Activated naive CD8-positive, alpha-beta T cell treated with anti-CD3 and anti-CD28 coated beads, Interleukin-2, amount 10 ng/mL, durations not matched to agents 7 days and 5 days (primary cell): ENCODE measurements around the gene SIRPB2. TPM values are rescaled to one million over a fixed set of nuclear protein-coding genes. Genes with fewer than 3 reads are reported as not detected.

ENCODE experiments used
- ATAC-seq: fragments of 150-1000 bp; cut with Tn5 transposase; one replicate; pipeline ENCODE4 v1.10.0; 2021; ENCODE audit warnings: low read depth, moderate library complexity
- POLR2A ChIA-PET: fragments of 350-600 bp; sonication (Branson Sonifier 250); formaldehyde crosslinking; loops from one replicate; lab custom pipeline; 2021; ENCODE audit warnings: antibody characterized with exemption; lab: Charles Lee
- DNase-seq: peaks from one replicate; pipeline ENCODE4 v3.0.0; 2021
- H3K27ac Mint-ChIP-seq: one replicate; pipeline ENCODE4 v1.8.0; 2022; ENCODE audit warnings: mild to moderate bottlenecking, mixed read lengths
- H3K27me3 Mint-ChIP-seq: one replicate; pipeline ENCODE4 v1.8.0; 2022; ENCODE audit warnings: mild to moderate bottlenecking, moderate library complexity, mixed read lengths
- H3K36me3 Mint-ChIP-seq: one replicate; pipeline ENCODE4 v1.8.0; 2021; ENCODE audit warnings: mild to moderate bottlenecking, mixed read lengths
- H3K4me1 Mint-ChIP-seq: one replicate; pipeline ENCODE4 v1.8.0; 2021; ENCODE audit warnings: mixed read lengths
- H3K4me3 Mint-ChIP-seq: one replicate; pipeline ENCODE4 v1.8.0; 2022; ENCODE audit warnings: mild to moderate bottlenecking, moderate library complexity, mixed read lengths
- H3K9me3 Mint-ChIP-seq: one replicate; pipeline ENCODE4 v1.8.0; 2021; ENCODE audit warnings: mixed read lengths
- total RNA-seq, 2 experiments: library from RNA; stranded (reverse); gene quantifications; one replicate each; pipeline ENCODE4 v1.2.3, GENCODE V29; 2021

The SIRPB2 gene
- total RNA-seq, 2 experiments from 2014 or later, result not detected

DNA sequence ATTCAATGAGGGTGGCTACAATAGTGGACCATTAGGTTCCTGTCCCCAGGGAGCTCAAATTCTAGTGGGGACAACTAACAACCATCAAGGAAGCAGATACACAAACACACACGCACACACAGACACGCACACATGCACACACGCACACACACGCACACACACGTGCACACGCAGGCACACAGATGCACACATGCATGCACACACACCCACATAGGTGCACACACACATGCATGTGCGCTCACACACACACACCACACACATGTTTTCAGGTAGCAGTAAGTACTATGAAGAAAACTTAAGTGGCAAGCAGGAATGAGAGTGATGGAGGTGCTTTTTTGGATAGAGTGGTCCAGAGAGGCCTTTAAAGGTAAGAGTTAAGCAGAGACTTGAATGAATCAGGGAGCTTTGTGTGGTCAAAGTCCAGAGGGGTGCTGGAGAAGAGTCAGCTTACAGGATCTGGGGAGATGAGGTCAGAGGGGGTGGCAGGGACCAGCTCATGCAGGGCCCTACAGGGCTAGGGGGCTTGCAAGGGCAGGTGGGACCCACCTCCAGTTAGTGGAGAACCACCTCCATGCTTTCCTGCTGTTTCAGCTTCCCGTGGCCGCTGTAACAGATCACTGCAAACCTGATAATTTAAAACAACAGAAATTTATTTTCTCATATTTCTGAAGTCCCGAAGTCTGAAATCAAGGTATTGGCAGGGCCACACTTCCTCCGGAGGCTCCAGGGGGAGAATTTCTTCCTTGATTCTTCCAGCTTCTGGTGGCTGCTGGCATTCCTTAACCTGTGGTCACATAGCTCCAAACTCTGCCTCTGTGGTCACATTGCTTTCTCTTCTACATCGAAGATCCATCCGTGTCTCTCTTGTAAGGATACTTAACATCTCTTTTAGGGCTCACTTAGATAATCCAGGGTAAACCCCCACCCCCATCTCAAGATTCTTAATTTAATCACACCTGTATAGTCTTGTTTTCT is 17.7 kb downstream of the SIRPB2 start:
- Mint-ChIP-seq H3K9me3 (no peaks in the 10 kb centered on the region), H3K4me3 (no peak overlapping the region), H3K4me1 (peaks cover under 1% of the 10 kb centered on the region), H3K27ac (no peak overlapping the region), H3K27me3 (peaks cover 5% of the 10 kb centered on the region), H3K36me3 (no peaks in the 10 kb centered on the region)
- POLR2A ChIA-PET, result no interaction called here
- ATAC-seq (no peak), DNase-seq (no peak)

DNA sequence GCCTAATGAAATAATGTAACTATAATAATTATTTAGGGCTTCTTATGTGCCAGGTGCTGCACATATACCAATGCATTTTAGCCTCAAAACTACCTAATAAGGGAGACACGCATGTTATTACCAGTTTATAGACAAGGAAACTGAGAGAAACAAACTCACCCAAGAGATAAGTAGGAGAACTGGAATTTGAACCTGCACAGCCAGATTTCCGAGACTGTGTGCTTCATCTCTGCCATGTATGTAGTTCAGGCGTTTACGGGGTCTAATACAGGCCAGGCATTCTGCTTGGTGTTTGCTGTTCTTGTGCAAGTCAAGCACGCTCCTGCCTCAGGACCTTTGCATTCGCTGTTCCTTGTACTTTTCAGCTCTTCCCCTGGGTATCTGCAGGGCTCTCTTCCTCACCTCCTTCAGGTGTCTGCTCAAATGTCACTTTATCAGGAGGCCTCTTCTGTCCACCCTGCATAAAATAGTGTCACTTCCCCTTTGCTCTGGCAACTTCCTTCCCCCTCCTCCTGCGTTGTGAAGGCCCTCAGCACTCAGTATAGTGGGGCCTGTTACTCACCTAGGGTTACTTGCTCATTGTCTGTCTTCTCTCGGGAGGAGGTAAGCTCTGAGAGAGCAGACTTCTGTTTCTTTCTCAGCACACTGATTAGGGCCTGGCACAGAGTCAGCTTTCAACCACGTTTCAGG is 18.5 kb downstream of the SIRPB2 start:
- POLR2A ChIA-PET, result no interaction called here
- peaks cover under 1% of the 10 kb centered on the region for H3K36me3 Mint-ChIP-seq
- H3K27ac Mint-ChIP-seq, result no peak overlapping the region
- ATAC-seq (no peak), DNase-seq (no peak)
- H3K4me3 Mint-ChIP-seq, result no peak overlapping the region
- no peaks in the 10 kb centered on the region for H3K9me3 Mint-ChIP-seq
- H3K4me1 Mint-ChIP-seq, result peaks cover 3% of the 10 kb centered on the region
- H3K27me3 Mint-ChIP-seq, result peaks cover 13% of the 10 kb centered on the region

DNA sequence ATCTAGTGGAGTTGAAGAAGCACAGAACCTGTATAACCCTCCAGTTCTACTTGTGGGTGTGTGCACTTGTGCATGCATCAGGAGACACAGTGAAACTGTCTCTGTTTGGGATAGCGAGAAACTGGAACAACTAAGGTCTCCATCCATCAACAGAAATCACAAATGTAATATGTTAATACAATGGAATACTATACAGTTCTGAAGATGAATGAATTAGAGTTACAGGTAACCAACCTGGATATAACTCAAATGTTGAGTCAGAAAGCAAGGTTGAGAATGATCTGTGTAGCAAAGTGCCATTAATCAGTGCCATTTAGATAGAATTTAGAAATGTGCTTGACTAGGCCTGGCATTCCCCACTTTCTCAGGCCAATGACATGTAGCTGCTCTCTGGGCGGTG is 20.0 kb downstream of the SIRPB2 start:
- Mint-ChIP-seq H3K36me3 (peaks cover 3% of the 10 kb centered on the region), H3K27ac (no peak overlapping the region), H3K27me3 (peaks cover 18% of the 10 kb centered on the region), H3K4me3 (no peak overlapping the region), H3K4me1 (peaks cover 11% of the 10 kb centered on the region), H3K9me3 (no peaks in the 10 kb centered on the region)
- no peak for ATAC-seq
- POLR2A ChIA-PET, result no interaction called here
- DNase-seq, result no peak

DNA sequence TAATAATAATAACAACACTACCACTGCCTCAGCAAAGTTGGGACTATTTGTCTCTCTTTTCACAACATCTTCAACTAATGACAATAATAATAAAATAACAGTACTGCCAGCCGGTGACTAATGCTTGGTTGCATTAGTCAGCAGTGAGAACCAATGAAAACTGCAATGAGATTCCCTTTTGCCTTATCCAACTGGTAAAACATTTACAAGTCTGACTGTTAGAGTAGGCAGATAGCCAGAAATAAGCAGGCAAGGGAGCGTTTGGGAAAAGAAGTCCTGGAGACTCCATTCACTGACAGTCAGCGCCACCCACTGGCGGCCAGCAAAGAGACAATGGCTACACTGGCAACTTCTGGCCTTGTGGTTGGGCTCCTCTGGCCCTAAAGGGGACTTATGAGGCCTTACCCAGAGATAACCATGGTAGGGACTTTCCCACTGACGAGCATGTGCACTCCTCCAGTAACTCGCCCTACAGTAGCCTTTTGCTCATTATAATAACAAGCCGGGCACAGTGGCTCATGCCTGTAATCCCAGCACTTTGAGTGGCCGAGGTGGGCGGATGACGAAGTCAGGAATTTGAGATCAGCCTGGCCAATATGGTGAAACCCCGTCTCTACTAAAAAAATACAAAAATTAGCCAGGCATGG is 21.2 kb downstream of the SIRPB2 start:
- H3K27ac Mint-ChIP-seq, result no peak overlapping the region
- POLR2A ChIA-PET, result no interaction called here
- DNase-seq (no peak), ATAC-seq (no peak)
- no peak overlapping the region for H3K4me3 Mint-ChIP-seq
- H3K36me3 Mint-ChIP-seq, result peaks cover 3% of the 10 kb centered on the region
- no peaks in the 10 kb centered on the region for H3K9me3 Mint-ChIP-seq
- peaks cover 21% of the 10 kb centered on the region for H3K4me1 Mint-ChIP-seq
- peaks cover 18% of the 10 kb centered on the region for H3K27me3 Mint-ChIP-seq

DNA sequence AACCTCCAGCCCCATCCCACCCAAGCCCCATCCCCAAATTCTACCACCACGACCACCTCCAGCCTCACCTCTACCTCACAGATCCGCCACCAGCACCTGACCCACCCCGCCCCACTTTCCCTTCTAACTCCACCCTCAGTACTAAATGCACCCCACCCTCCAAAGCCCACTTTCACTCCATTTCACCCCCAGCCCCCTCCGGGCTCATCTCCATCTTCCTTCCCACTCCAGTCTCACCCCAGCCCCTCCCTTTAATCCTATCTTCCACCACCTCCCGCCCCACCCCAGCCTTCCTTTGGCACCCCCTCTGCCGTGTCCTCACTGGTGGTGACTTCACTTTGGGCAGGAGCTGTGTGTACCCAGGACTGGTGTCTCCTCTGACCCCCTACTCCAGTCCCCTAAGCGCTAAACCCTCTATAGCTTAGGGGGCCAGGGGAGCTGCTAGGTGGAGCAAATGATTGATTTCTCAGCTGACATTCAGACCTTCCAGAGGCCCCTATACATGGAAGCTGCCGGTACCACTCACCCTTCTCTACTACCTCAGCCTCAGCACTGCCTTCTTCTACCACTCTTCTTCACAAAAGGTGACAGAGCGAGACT is 21.8 kb downstream of the SIRPB2 start:
- DNase-seq (no peak), ATAC-seq (no peak)
- peaks cover 27% of the 10 kb centered on the region for H3K4me1 Mint-ChIP-seq
- H3K36me3 Mint-ChIP-seq, result peaks cover 3% of the 10 kb centered on the region
- H3K27me3 Mint-ChIP-seq, result peaks cover 18% of the 10 kb centered on the region
- no peaks in the 10 kb centered on the region for H3K9me3 Mint-ChIP-seq
- no peak overlapping the region for H3K27ac Mint-ChIP-seq
- no peak overlapping the region for H3K4me3 Mint-ChIP-seq
- POLR2A ChIA-PET, result no interaction called here

DNA sequence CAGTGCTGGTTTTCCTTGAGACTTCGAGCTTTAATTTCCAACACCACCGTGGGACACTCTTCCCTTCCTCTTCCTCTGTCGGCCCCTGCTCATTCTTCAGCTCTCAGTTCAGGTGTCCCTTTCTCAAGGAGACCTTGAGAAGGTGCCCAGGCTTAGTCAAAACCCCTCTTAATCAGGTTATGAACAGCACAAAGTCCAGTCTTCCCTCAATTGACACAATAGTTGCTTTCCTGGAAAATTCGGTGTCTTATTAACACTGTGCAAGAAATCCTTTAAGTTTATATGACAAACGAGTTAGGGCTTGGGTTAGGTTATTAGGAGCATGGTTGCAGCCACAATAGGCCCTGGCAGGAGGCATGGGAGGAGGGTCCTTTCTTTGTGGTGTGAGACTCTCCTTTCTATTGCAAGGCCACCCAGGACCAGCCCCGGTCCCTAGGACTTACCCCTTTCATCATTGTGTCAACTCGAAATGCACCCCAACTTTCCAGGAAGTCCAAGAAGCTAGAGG is 23.0 kb downstream of the SIRPB2 start:
- peaks cover 39% of the 10 kb centered on the region for H3K4me1 Mint-ChIP-seq

DNA sequence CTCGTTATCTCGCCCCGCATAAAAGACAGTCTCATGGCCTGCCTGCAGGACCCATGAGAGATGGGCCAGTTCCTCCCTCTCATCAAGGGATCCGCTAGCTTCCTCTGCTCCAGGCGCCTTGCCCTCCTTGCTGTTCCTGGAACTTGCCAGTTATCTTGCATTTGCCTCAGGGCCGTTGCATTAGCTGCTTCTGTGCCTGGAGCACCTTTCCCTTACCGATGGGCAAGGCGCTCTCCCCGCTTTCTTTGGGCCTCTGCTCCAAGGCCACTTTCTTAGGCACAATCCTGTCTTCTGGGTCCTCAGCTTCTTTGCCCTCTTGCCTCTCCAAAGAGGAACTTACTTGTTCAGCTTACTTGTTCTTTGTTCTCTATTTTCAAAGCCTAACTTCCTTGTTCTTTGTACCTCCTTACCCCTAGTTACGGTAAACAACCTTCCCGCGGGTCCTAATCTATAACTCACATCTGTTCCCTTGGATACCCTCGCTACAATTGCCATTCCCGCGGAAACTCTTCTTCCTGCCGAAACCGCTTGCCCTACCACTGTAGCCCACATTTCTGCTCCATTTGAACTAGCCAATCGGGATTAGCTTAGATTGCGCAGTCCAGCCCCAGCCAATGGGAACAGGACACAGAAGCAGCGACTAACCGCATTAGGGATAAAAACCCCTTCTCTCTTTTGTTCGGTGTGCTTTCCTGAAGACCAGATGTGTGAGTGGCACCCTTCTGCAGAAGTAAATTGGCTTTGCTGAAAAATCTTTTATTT is 23.7 kb downstream of the SIRPB2 start:
- Mint-ChIP-seq H3K27me3 (peaks cover 18% of the 10 kb centered on the region), H3K9me3 (no peaks in the 10 kb centered on the region), H3K36me3 (peaks cover 8% of the 10 kb centered on the region), H3K27ac (peak overlapping the region; percentile 30), H3K4me3 (peak overlapping the region; percentile 88), H3K4me1 (peaks cover 41% of the 10 kb centered on the region)
- ATAC-seq (no peak), DNase-seq (no peak)
- POLR2A ChIA-PET, result interaction anchor here (0.6 to 1.7 kb wide), 5 partner anchors 37 to 984 kb away, joined by 3 to 5 read pairs (median 3); no protein-coding TSS in a partner anchor

More for the DNA sequence above, 23.0 kb downstream of the SIRPB2 start:
- H3K27me3 Mint-ChIP-seq, result peaks cover 18% of the 10 kb centered on the region
- ATAC-seq, result no peak
- POLR2A ChIA-PET, result interaction anchor here (1.7 kb wide), 1 partner anchor 143 kb away, joined by 5 read pairs; no protein-coding TSS in a partner anchor
- no peaks in the 10 kb centered on the region for H3K9me3 Mint-ChIP-seq
- H3K36me3 Mint-ChIP-seq, result peaks cover 5% of the 10 kb centered on the region
- peak overlapping the region; percentile 64 for H3K27ac Mint-ChIP-seq
- no peak overlapping the region for H3K4me3 Mint-ChIP-seq
- DNase-seq, result no peak

DNA sequence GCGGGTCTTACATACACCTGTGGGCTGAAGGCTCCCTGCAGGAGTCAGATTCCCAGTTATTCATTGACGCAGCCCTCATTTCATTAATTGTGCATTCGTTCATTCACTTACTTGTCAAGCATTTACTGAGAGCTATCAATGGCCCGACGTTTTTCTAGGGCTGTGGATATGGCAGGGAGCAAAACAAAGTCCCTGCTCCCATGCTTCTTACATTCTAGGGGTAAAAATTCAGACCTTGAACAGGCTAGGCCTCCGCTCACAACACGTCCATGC is 24.2 kb downstream of the SIRPB2 start:
- DNase-seq (no peak), ATAC-seq (no peak)
- Mint-ChIP-seq H3K27ac (peak overlapping the region; percentile 30), H3K36me3 (peaks cover 8% of the 10 kb centered on the region), H3K9me3 (no peaks in the 10 kb centered on the region), H3K27me3 (peaks cover 18% of the 10 kb centered on the region), H3K4me3 (peak overlapping the region; percentile 88), H3K4me1 (peaks cover 41% of the 10 kb centered on the region)
- POLR2A ChIA-PET, result interaction anchor here (0.6 to 1.7 kb wide), 6 partner anchors 37 to 983 kb away, joined by 3 to 5 read pairs (median 3); no protein-coding TSS in a partner anchor

DNA sequence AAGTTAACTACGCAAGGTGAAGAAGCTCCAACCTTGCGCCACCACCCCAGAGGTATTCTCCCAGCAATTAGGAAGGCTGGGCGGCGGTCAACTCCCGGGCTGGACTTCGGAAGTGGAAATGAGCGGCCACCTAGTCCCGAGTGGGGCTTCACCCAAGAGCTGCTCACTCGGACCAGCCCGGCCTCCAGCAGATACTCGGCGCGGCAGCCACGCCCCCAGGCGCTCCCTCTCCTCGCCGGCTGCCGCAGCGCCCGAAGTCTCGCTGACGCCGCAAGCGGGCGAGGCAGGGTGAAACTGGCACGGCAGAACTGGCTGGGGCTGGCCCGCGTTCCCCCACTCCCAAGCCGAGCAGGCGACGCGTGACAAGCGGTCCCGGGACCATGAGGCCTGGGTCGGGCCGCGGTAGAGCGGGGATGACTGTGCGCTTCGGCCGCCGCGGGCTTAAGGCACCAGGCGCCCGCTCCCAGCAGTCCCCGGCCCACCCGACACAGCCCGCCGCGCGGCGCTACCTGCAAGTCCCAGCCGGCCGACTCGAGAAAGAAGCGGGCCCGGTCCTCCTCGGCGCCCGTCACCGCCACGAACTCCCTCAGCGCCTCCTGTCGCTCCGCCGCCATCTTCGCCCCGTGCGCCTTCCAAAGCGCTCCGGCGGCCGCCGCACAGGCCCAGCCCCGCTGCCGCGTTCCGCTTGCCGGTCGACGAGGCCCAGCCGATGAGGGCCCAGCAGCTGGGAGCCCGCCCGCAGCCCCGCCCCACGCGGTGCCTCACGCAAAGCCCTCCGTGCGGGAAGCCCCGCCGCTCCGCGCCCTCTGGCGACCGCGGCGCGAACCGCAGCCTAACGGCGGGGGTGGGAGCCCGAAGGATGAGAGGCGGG is 24.8 kb downstream of the SIRPB2 start, which contains the start of gene NSFL1C:
TSS of gene NSFL1C (minus strand) at position 639 of the 871 bp plus-strand sequence. CDS start at position 614, 25 bp downstream.
- H3K4me1 Mint-ChIP-seq, result peaks cover 41% of the 10 kb centered on the region
- ATAC-seq (peak; percentile 96), DNase-seq (peak; percentile 100)
- POLR2A ChIA-PET, result interaction anchor here (0.6 to 1.7 kb wide), 6 partner anchors 38 to 983 kb away, joined by 3 to 5 read pairs (median 3); no protein-coding TSS in a partner anchor
- H3K27me3 Mint-ChIP-seq, result peaks cover 18% of the 10 kb centered on the region
- peak within 1 kb of the TSS; percentile 88 for H3K4me3 Mint-ChIP-seq
- H3K27ac Mint-ChIP-seq, result peak within 1 kb of the TSS; percentile 62
- peaks cover 8% of the 10 kb centered on the region for H3K36me3 Mint-ChIP-seq
- H3K9me3 Mint-ChIP-seq, result no peaks in the 10 kb centered on the region

DNA sequence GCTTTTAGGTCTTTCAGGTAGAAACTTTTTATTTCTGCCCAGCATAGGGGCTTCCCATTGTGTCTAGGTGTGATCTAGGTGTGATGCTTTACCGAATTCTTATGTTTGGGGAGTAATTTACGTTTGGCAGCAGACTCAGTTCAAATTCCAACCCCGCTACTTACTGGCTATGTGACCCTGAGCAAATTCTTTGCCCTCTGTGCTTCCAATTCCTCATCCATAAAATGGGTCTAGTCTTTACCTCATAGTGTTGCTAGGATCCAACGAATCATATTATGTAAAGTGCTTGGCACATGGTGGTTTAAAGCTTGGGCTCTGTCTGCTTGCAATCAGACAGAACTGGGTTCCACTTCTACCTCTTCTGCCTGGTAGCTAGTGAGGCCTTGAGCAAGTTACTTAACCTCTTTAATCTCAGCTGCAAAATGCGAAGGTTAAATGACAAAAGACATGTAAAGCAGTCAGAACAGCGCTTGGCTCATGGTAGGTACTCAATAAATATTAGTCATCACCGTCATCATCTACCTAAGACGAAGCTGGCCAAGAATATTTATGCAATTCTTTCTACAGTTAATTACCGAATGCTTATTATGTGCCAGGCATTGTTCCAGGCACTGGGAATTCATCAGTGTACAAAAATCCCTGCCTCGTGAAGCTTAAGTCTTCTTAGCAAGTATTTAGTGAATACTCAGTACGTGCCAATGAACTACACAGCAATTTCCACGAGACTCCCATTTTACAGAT is 25.6 kb downstream of the SIRPB2 start:
- Mint-ChIP-seq H3K4me1 (peaks cover 41% of the 10 kb centered on the region), H3K9me3 (no peaks in the 10 kb centered on the region), H3K27me3 (peaks cover 18% of the 10 kb centered on the region), H3K4me3 (peak overlapping the region; percentile 88), H3K27ac (peak overlapping the region; percentile 59), H3K36me3 (peaks cover 13% of the 10 kb centered on the region)
- no peak for ATAC-seq
- POLR2A ChIA-PET, result interaction anchor here (1.3 to 1.6 kb wide), 2 partner anchors 39 to 86 kb away, joined by 3 read pairs; no protein-coding TSS in a partner anchor
- DNase-seq, result no peak
